Activated naive CD4-positive, alpha-beta T cell treated with anti-CD3 and anti-CD28 coated beads, Interleukin-2, amount 50 U/mL, for 72 hours (primary cell): Measurements from ENCODE around the gene ENOX1. TPM values are rescaled to one million over a fixed set of nuclear protein-coding genes. Genes with fewer than 3 reads are reported as not detected.
"Not testable (repeated sequence)": the region's sequence is repeated elsewhere in the genome, so short reads cannot be mapped to it uniquely, and the experiment has no call there.

Source experiments
- ATAC-seq, 2 donors: fragments of 150-1000 bp; cut with Tn5 transposase; 2 replicates each; pipeline ENCODE4 v1.10.0; 2021; ENCODE audit warnings: mild to moderate bottlenecking in 2 of 2, moderate library complexity in 2 of 2
- DNase-seq, 2 donors: peaks; one replicate each; pipeline ENCODE4 v3.0.0; 2021 to 2022; ENCODE audit warnings: low spot score in 2 of 2
- H3K27ac Mint-ChIP-seq, 2 donors: one replicate each; pipeline ENCODE4 v1.8.0; 2022; ENCODE audit warnings: mild to moderate bottlenecking in 2 of 2, mixed read lengths in 2 of 2
- H3K36me3 Mint-ChIP-seq, 2 donors: one replicate each; pipeline ENCODE4 v1.8.0; 2022; ENCODE audit warnings: mixed read lengths in 2 of 2
- H3K9me3 Mint-ChIP-seq, 2 donors: one replicate each; pipeline ENCODE4 v1.8.0; 2022; ENCODE audit warnings: mixed read lengths in 2 of 2
- total RNA-seq, 2 donors: library from RNA; stranded (reverse); gene quantifications; one replicate each; pipeline ENCODE4 v1.2.3, GENCODE V29; 2022

ENOX1 gene
- total RNA-seq, 2 donors from 2014 or later, result 1.8 TPM; not detected in 1

- DNase-seq, result no peak
- Mint-ChIP-seq H3K36me3 (no peaks in the 10 kb centered on the region), H3K27ac (no peak overlapping the region), H3K9me3 (no peaks in the 10 kb centered on the region)
- no peak for ATAC-seq
These were observed 353.8 kb downstream of the ENOX1 start for GRCh38 chr13:43432958-43433357.

GRCh38 chr13:43431841-43432240, 354.9 kb downstream of the ENOX1 start:
- DNase-seq (no peak), ATAC-seq (no peak)
- Mint-ChIP-seq H3K36me3 (no peaks in the 10 kb centered on the region), H3K9me3 (no peaks in the 10 kb centered on the region), H3K27ac (no peak overlapping the region)

- H3K36me3 Mint-ChIP-seq, result no peaks in the 10 kb centered on the region
- no peaks in the 10 kb centered on the region for H3K9me3 Mint-ChIP-seq
- ATAC-seq (no peak), DNase-seq (no peak)
- no peak overlapping the region for H3K27ac Mint-ChIP-seq
These were observed 355.5 kb downstream of the ENOX1 start for GRCh38 chr13:43431290-43431716.

GRCh38 chr13:43428545-43429296, 358.1 kb downstream of the ENOX1 start:
- ATAC-seq (no peak), DNase-seq (no peak)
- Mint-ChIP-seq H3K36me3 (no peaks in the 10 kb centered on the region), H3K27ac (no peak overlapping the region), H3K9me3 (no peaks in the 10 kb centered on the region)

- ATAC-seq (no peak), DNase-seq (no peak)
- Mint-ChIP-seq H3K36me3 (no peaks in the 10 kb centered on the region), H3K9me3 (no peaks in the 10 kb centered on the region), H3K27ac (no peak overlapping the region)
These were observed 360.4 kb downstream of the ENOX1 start for GRCh38 chr13:43426355-43426754.

- Mint-ChIP-seq H3K27ac (no peak overlapping the region), H3K9me3 (peaks cover 0 to 3% of the 10 kb centered on the region in 2 donors), H3K36me3 (no peaks in the 10 kb centered on the region)
- ATAC-seq (no peak), DNase-seq (no peak)
These were observed 361.5 kb downstream of the ENOX1 start for GRCh38 chr13:43425234-43425633.

GRCh38 chr13:43424412-43424811, 362.4 kb downstream of the ENOX1 start:
- peaks cover 0 to 5% of the 10 kb centered on the region in 2 donors for H3K9me3 Mint-ChIP-seq
- H3K36me3 Mint-ChIP-seq, result no peaks in the 10 kb centered on the region

GRCh38 chr13:43422116-43422515, 364.7 kb downstream of the ENOX1 start:
- ATAC-seq (no peak), DNase-seq (no peak)
- Mint-ChIP-seq H3K9me3 (peaks cover 0 to 5% of the 10 kb centered on the region in 2 donors), H3K27ac (no peak overlapping the region), H3K36me3 (no peaks in the 10 kb centered on the region)

More at GRCh38 chr13:43424412-43424811, 362.4 kb downstream of the ENOX1 start:
- ATAC-seq (no peak), DNase-seq (no peak)
- H3K27ac Mint-ChIP-seq, result no peak overlapping the region

- ATAC-seq, H3K36me3 Mint-ChIP-seq, DNase-seq, H3K27ac Mint-ChIP-seq, H3K9me3 Mint-ChIP-seq: not testable (repeated sequence)
These were observed 369.9 kb downstream of the ENOX1 start for GRCh38 chr13:43416842-43417241.

GRCh38 chr13:43416408-43416807, 370.4 kb downstream of the ENOX1 start:
- H3K27ac Mint-ChIP-seq, H3K9me3 Mint-ChIP-seq, H3K36me3 Mint-ChIP-seq, ATAC-seq, DNase-seq: not testable (repeated sequence)

- DNase-seq, H3K36me3 Mint-ChIP-seq, ATAC-seq, H3K9me3 Mint-ChIP-seq, H3K27ac Mint-ChIP-seq: not testable (repeated sequence)
These were observed 370.8 kb downstream of the ENOX1 start for GRCh38 chr13:43415903-43416391.

GRCh38 chr13:43414111-43414510, 372.7 kb downstream of the ENOX1 start:
- Mint-ChIP-seq H3K27ac (no peak overlapping the region), H3K9me3 (no peaks in the 10 kb centered on the region), H3K36me3 (no peaks in the 10 kb centered on the region)
- DNase-seq (no peak), ATAC-seq (no peak)

- no peak for DNase-seq
These were observed 375.0 kb downstream of the ENOX1 start for GRCh38 chr13:43411741-43412140.

GRCh38 chr13:43411211-43411610, 375.6 kb downstream of the ENOX1 start:
- ATAC-seq, result no peak
- Mint-ChIP-seq H3K36me3 (no peaks in the 10 kb centered on the region), H3K27ac (no peak overlapping the region), H3K9me3 (no peaks in the 10 kb centered on the region)
- no peak for DNase-seq

More at GRCh38 chr13:43411741-43412140, 375.0 kb downstream of the ENOX1 start:
- no peak for ATAC-seq
- Mint-ChIP-seq H3K36me3 (no peaks in the 10 kb centered on the region), H3K9me3 (no peaks in the 10 kb centered on the region), H3K27ac (no peak overlapping the region)

- Mint-ChIP-seq H3K36me3 (no peaks in the 10 kb centered on the region), H3K27ac (no peak overlapping the region), H3K9me3 (no peaks in the 10 kb centered on the region)
- ATAC-seq (no peak), DNase-seq (no peak)
These were observed 378.5 kb downstream of the ENOX1 start for GRCh38 chr13:43408274-43408673.

GRCh38 chr13:43407023-43407581, 379.7 kb downstream of the ENOX1 start:
- no peak overlapping the region for H3K27ac Mint-ChIP-seq
- DNase-seq, result no peak
- H3K36me3 Mint-ChIP-seq, result no peaks in the 10 kb centered on the region
- no peaks in the 10 kb centered on the region for H3K9me3 Mint-ChIP-seq
- ATAC-seq, result no peak

- H3K9me3 Mint-ChIP-seq, result no peaks in the 10 kb centered on the region
- ATAC-seq (no peak), DNase-seq (no peak)
- no peak overlapping the region for H3K27ac Mint-ChIP-seq
- H3K36me3 Mint-ChIP-seq, result no peaks in the 10 kb centered on the region
These were observed 381.3 kb downstream of the ENOX1 start for GRCh38 chr13:43405457-43405856.

GRCh38 chr13:43402380-43402779, 384.4 kb downstream of the ENOX1 start:
- DNase-seq (no peak), ATAC-seq (no peak)
- Mint-ChIP-seq H3K36me3 (no peaks in the 10 kb centered on the region), H3K27ac (no peak overlapping the region), H3K9me3 (no peaks in the 10 kb centered on the region)
